ENCODE measurements around the gene HGFAC. TPM values are rescaled to one million over a fixed set of nuclear protein-coding genes. Genes with fewer than 3 reads are reported as not detected.

Gene HGFAC
- total RNA-seq, 1 experiment from 2014 or later, result 0.04 TPM

GRCh38 chr4:3415471-3416141, 26.2 kb upstream of the HGFAC start:
- BruUV-seq (replicated peaks), result no TSS peak
- Histone ChIP-seq H3K27me3 (ENCODE audit: low read length) (no peaks in the 10 kb centered on the region), H3K79me2 (ENCODE audit: low read length) (no peaks in the 10 kb centered on the region), H3K9me3 (ENCODE audit: low read length) (no peaks in the 10 kb centered on the region), H3K9me2 (replicated peaks; ENCODE audit: low read length) (no peaks in the 10 kb centered on the region), H3K27ac (ENCODE audit: low read length) (no peak overlapping the region), H2AFZ (ENCODE audit: low read length) (no peak overlapping the region), H3K4me3 (ENCODE audit: low read length) (no peak overlapping the region), H3K9ac (ENCODE audit: low read length) (no peak overlapping the region), H3K4me1 (ENCODE audit: insufficient read depth, low read length) (no peaks in the 10 kb centered on the region), H3K4me2 (ENCODE audit: low read length) (no peak overlapping the region), H3K36me3 (ENCODE audit: low read depth, low read length) (no peaks in the 10 kb centered on the region), H4K20me1 (ENCODE audit: low read length) (no peaks in the 10 kb centered on the region), H3F3A (ENCODE audit: low read length, unreplicated experiment) (no peaks in the 10 kb centered on the region)
- CTCF ChIA-PET, result interaction anchor here (0.6 kb wide), 1 partner anchor 144 kb away, joined by 3 read pairs; no protein-coding TSS in a partner anchor
- DNase-seq (no peak), ATAC-seq (no peak)
- POLR2A ChIA-PET (ENCODE audit: unreplicated experiment), result no interaction called here
- intact Hi-C loops (cut with micrococcal nuclease), result no loop called here
- TF ChIP-seq EZH2 (IDR thresholded peaks at IDR 0.05; ENCODE audit: low read length, unreplicated experiment), result no peak
- TF ChIP-seq EZH2phosphoT487 (IDR thresholded peaks at IDR 0.05; ENCODE audit: borderline replicate concordance, low read length), result no peak
- no peak for TF ChIP-seq CTCF (conservative IDR thresholded peaks at IDR 0.05; ENCODE audit: low read depth, low read length)

GRCh38 chr4:3416270-3416669, 25.5 kb upstream of the HGFAC start:
- DNase-seq, result no peak
- Histone ChIP-seq H3K4me1 (ENCODE audit: insufficient read depth, low read length) (no peaks in the 10 kb centered on the region), H3F3A (ENCODE audit: low read length, unreplicated experiment) (no peaks in the 10 kb centered on the region), H3K27me3 (ENCODE audit: low read length) (no peaks in the 10 kb centered on the region), H3K9me3 (ENCODE audit: low read length) (no peaks in the 10 kb centered on the region), H3K9me2 (replicated peaks; ENCODE audit: low read length) (no peaks in the 10 kb centered on the region), H3K4me3 (ENCODE audit: low read length) (no peak overlapping the region), H3K9ac (ENCODE audit: low read length) (no peak overlapping the region), H4K20me1 (ENCODE audit: low read length) (no peaks in the 10 kb centered on the region), H3K4me2 (ENCODE audit: low read length) (no peak overlapping the region), H3K79me2 (ENCODE audit: low read length) (no peaks in the 10 kb centered on the region), H3K36me3 (ENCODE audit: low read depth, low read length) (no peaks in the 10 kb centered on the region), H3K27ac (ENCODE audit: low read length) (no peak overlapping the region), H2AFZ (ENCODE audit: low read length) (no peak overlapping the region)
- intact Hi-C loops (cut with micrococcal nuclease), result no loop called here
- CTCF ChIA-PET, result interaction anchor here (0.6 kb wide), 1 partner anchor 145 kb away, joined by 3 read pairs; no protein-coding TSS in a partner anchor
- no peak for ATAC-seq
- POLR2A ChIA-PET (ENCODE audit: unreplicated experiment), result no interaction called here
- TF ChIP-seq CTCF (conservative IDR thresholded peaks at IDR 0.05; ENCODE audit: low read depth, low read length), result no peak
- TF ChIP-seq EZH2phosphoT487 (IDR thresholded peaks at IDR 0.05; ENCODE audit: borderline replicate concordance, low read length), result no peak
- no TSS peak for BruUV-seq (replicated peaks)

GRCh38 chr4:3416821-3417221, 24.9 kb upstream of the HGFAC start:
- TF ChIP-seq EZH2 (IDR thresholded peaks at IDR 0.05; ENCODE audit: low read length, unreplicated experiment) (no peak), CTCF (conservative IDR thresholded peaks at IDR 0.05; ENCODE audit: low read depth, low read length) (no peak), EZH2phosphoT487 (IDR thresholded peaks at IDR 0.05; ENCODE audit: borderline replicate concordance, low read length) (no peak)
- intact Hi-C loops (cut with micrococcal nuclease), result no loop called here
- no peaks in the 10 kb centered on the region for H3K36me3 ChIP-seq (ENCODE audit: low read depth, low read length)

More at GRCh38 chr4:3416821-3417221, 24.9 kb upstream of the HGFAC start:
- Histone ChIP-seq H3K4me1 (ENCODE audit: insufficient read depth, low read length) (no peaks in the 10 kb centered on the region), H3K27me3 (ENCODE audit: low read length) (no peaks in the 10 kb centered on the region), H2AFZ (ENCODE audit: low read length) (no peak overlapping the region), H3K27ac (ENCODE audit: low read length) (no peak overlapping the region), H3F3A (ENCODE audit: low read length, unreplicated experiment) (no peaks in the 10 kb centered on the region), H3K9ac (ENCODE audit: low read length) (no peak overlapping the region), H3K4me2 (ENCODE audit: low read length) (no peak overlapping the region), H3K9me3 (ENCODE audit: low read length) (no peaks in the 10 kb centered on the region), H4K20me1 (ENCODE audit: low read length) (no peaks in the 10 kb centered on the region), H3K4me3 (ENCODE audit: low read length) (no peak overlapping the region), H3K79me2 (ENCODE audit: low read length) (no peaks in the 10 kb centered on the region), H3K9me2 (replicated peaks; ENCODE audit: low read length) (no peaks in the 10 kb centered on the region)
- DNase-seq, result no peak
- no TSS peak for BruUV-seq (replicated peaks)
- ChIA-PET POLR2A (ENCODE audit: unreplicated experiment) (no interaction called here), CTCF (no interaction called here)
- ATAC-seq, result no peak
